AG09319 (cell line): Measurements from ENCODE around the gene AIFM1.

Experiments
- DNase-seq: peaks from one replicate; pipeline ENCODE4 v3.0.0-alpha.2; 2010; ENCODE audit warnings: low read depth; ENCODE audit errors: extremely low read depth
- CTCF ChIP-seq: IDR thresholded peaks from 2 replicates; pipeline ENCODE4 v1.5.1; 2011; ENCODE audit warnings: low read depth, mild to moderate bottlenecking, inconsistent platforms, low read length, moderate library complexity

The AIFM1 gene

GRCh38 chrX:130165703-130166502, at the start of gene AIFM1:
Gene AIFM1 (minus strand): TSS chrX:130165841. CDS start chrX:130165656, 185 bp downstream.
- no peak for TF ChIP-seq CTCF
- peak; percentile 90 for DNase-seq

GRCh38 chrX:130213376-130213775, 47.7 kb upstream of the AIFM1 start:
- TF ChIP-seq CTCF: no peak

GRCh38 chrX:130212371-130212770, 46.7 kb upstream of the AIFM1 start:
- no peak for DNase-seq
- TF ChIP-seq CTCF: no peak

More at GRCh38 chrX:130213376-130213775, 47.7 kb upstream of the AIFM1 start:
- no peak for DNase-seq

- no peak for TF ChIP-seq CTCF
- no peak for DNase-seq
These were observed 46.0 kb upstream of the AIFM1 start for GRCh38 chrX:130211415-130212186.

GRCh38 chrX:130204647-130205046, 39.0 kb upstream of the AIFM1 start:
- no peak for TF ChIP-seq CTCF
- no peak for DNase-seq

GRCh38 chrX:130197464-130197863, 31.8 kb upstream of the AIFM1 start:
- no peak for DNase-seq
- TF ChIP-seq CTCF: no peak

- TF ChIP-seq CTCF: no peak
- DNase-seq: no peak
These were observed 30.8 kb upstream of the AIFM1 start for GRCh38 chrX:130196466-130196865.
